Measurements from ENCODE around the gene TOM1.

- TF ChIP-seq CTCF (IDR thresholded peaks at IDR 0.05; ENCODE audit: insufficient read depth, low read length) (no peak), POLR2AphosphoS5 (IDR thresholded peaks at IDR 0.05; ENCODE audit: low read depth) (no peak), REST (IDR thresholded peaks at IDR 0.05; ENCODE audit: insufficient replicate concordance, low read depth) (no peak), SPI1 (IDR thresholded peaks at IDR 0.05; ENCODE audit: borderline replicate concordance, low read depth) (no peak), GABPA (IDR thresholded peaks at IDR 0.05; ENCODE audit: low read depth) (no peak)
These were observed 84.0 kb downstream of the TOM1 start for GRCh38 chr22:35383679-35384071.
